Measurements from ENCODE around the gene TRIO. TPM values are rescaled to one million over a fixed set of nuclear protein-coding genes. Genes with fewer than 3 reads are reported as not detected.

TRIO gene
- polyA plus RNA-seq, 1 of the 3 experiments (the other 2 are of a cell fraction) = 229 TPM

GRCh38 chr5:14509556-14509955, 366.4 kb downstream of the TRIO start:
- Histone ChIP-seq H3K9ac (no peak overlapping the region), H3K36me3 (replicated peaks in 1 of 2; ENCODE audit: control insufficient read depth in 1 of 2, insufficient read depth in 2 of 2, low read length in 1 of 2) (peaks cover 41 to 53% of the 10 kb centered on the region in 2 experiments), H3K4me1 (ENCODE audit: control insufficient read depth in 1 of 2, insufficient read depth in 2 of 2, low read depth in 1 of 2, low read length in 1 of 2) (no peaks in the 10 kb centered on the region), H3K9me2 (no peaks in the 10 kb centered on the region), H3K4me2 (no peak overlapping the region), H3F3A (replicated peaks; ENCODE audit: insufficient read depth) (peaks cover 65% of the 10 kb centered on the region), H3K4me3 (ENCODE audit: low read depth in 2 of 2, low read length in 1 of 2) (no peak overlapping the region), H3K79me2 (ENCODE audit: insufficient read depth) (no peaks in the 10 kb centered on the region), H3K27ac (ENCODE audit: low read depth in 2 of 2, low read length in 1 of 2) (no peak overlapping the region), H3K27me3 (ENCODE audit: insufficient read depth) (no peaks in the 10 kb centered on the region), H4K20me1 (ENCODE audit: insufficient read depth) (peaks cover 52% of the 10 kb centered on the region), H3K9me3 (no peaks in the 10 kb centered on the region), H2AFZ (ENCODE audit: low read depth) (no peak overlapping the region)
- DNase-seq = no peak
- WGBS (ENCODE audit: low lambda C conversion rate) = 85% methylated on average over 11 of the region's 11 CpGs
- POLR2A ChIA-PET = no interaction called here
- TF ChIP-seq MEF2A (IDR thresholded peaks at IDR 0.05; ENCODE audit: borderline replicate concordance, low read depth) = no peak
- CTCF ChIA-PET = interaction anchor here (1.7 kb wide), 1 partner anchor 20 kb away, joined by 5 read pairs; no protein-coding TSS in a partner anchor

GRCh38 chr5:14510156-14510734, 367.1 kb downstream of the TRIO start:
- Histone ChIP-seq H3K4me3 (ENCODE audit: low read depth in 2 of 2, low read length in 1 of 2) (no peak overlapping the region), H2AFZ (ENCODE audit: low read depth) (no peak overlapping the region), H3K9ac (no peak overlapping the region), H3K9me3 (no peaks in the 10 kb centered on the region), H3K27me3 (ENCODE audit: insufficient read depth) (no peaks in the 10 kb centered on the region), H3K4me2 (no peak overlapping the region), H3K27ac (ENCODE audit: low read depth in 2 of 2, low read length in 1 of 2) (no peak overlapping the region; a peak in 1 of 4 replicates), H4K20me1 (ENCODE audit: insufficient read depth) (peaks cover 46% of the 10 kb centered on the region), H3K4me1 (ENCODE audit: control insufficient read depth in 1 of 2, insufficient read depth in 2 of 2, low read depth in 1 of 2, low read length in 1 of 2) (no peaks in the 10 kb centered on the region), H3K9me2 (no peaks in the 10 kb centered on the region), H3K79me2 (ENCODE audit: insufficient read depth) (no peaks in the 10 kb centered on the region), H3F3A (replicated peaks; ENCODE audit: insufficient read depth) (peaks cover 60% of the 10 kb centered on the region), H3K36me3 (replicated peaks in 1 of 2; ENCODE audit: control insufficient read depth in 1 of 2, insufficient read depth in 2 of 2, low read length in 1 of 2) (peaks cover 34 to 46% of the 10 kb centered on the region in 2 experiments)
- ChIA-PET POLR2A (interaction anchor here (1.4 kb wide), 1 partner anchor 11 kb away, joined by 4 read pairs; no protein-coding TSS in a partner anchor), CTCF (interaction anchor here (1.7 to 2.1 kb wide), 2 partner anchors 19 to 146 kb away, joined by 5 to 6 read pairs; no protein-coding TSS in a partner anchor)
- 90% methylated on average over 11 of the region's 11 CpGs for WGBS (ENCODE audit: low lambda C conversion rate)
- DNase-seq = no peak
- no peak for TF ChIP-seq MXI1 (IDR thresholded peaks at IDR 0.05; ENCODE audit: low read depth, low read length)
- peak; percentile 8; the same call in 1 of the 2 replicates for TF ChIP-seq POLR2AphosphoS5 (IDR thresholded peaks at IDR 0.05; ENCODE audit: low read depth, low read length)

GRCh38 chr5:14510880-14511279, 367.7 kb downstream of the TRIO start:
- ChIA-PET CTCF (interaction anchor here (1.0 to 2.1 kb wide), 3 partner anchors 18 to 146 kb away, joined by 4 to 6 read pairs (median 5); no protein-coding TSS in a partner anchor), POLR2A (interaction anchor here (1.4 kb wide), 1 partner anchor 12 kb away, joined by 4 read pairs; no protein-coding TSS in a partner anchor)
- Histone ChIP-seq H3K27ac (ENCODE audit: low read depth in 2 of 2, low read length in 1 of 2) (no peak overlapping the region), H3K9me2 (no peaks in the 10 kb centered on the region), H3K27me3 (ENCODE audit: insufficient read depth) (no peaks in the 10 kb centered on the region), H4K20me1 (ENCODE audit: insufficient read depth) (peaks cover 40% of the 10 kb centered on the region), H3K36me3 (replicated peaks in 1 of 2; ENCODE audit: control insufficient read depth in 1 of 2, insufficient read depth in 2 of 2, low read length in 1 of 2) (peaks cover 28 to 40% of the 10 kb centered on the region in 2 experiments), H3K4me2 (no peak overlapping the region), H2AFZ (ENCODE audit: low read depth) (no peak overlapping the region), H3F3A (replicated peaks; ENCODE audit: insufficient read depth) (peaks cover 54% of the 10 kb centered on the region), H3K9me3 (no peaks in the 10 kb centered on the region), H3K4me3 (ENCODE audit: low read depth in 2 of 2, low read length in 1 of 2) (no peak overlapping the region), H3K79me2 (ENCODE audit: insufficient read depth) (no peaks in the 10 kb centered on the region), H3K4me1 (ENCODE audit: control insufficient read depth in 1 of 2, insufficient read depth in 2 of 2, low read depth in 1 of 2, low read length in 1 of 2) (no peaks in the 10 kb centered on the region), H3K9ac (no peak overlapping the region)
- no peak for DNase-seq
- 0 out of 2 replicates have a peak, but pooled peaks have one; percentile 12 for TF ChIP-seq JUND (IDR thresholded peaks at IDR 0.05)
- peak; percentile 67; the same call in 1 of the 2 replicates for TF ChIP-seq SIN3A (IDR thresholded peaks at IDR 0.05; ENCODE audit: borderline replicate concordance, low read depth, low read length)
- no peak for TF ChIP-seq CHD2 (IDR thresholded peaks at IDR 0.05; ENCODE audit: low read length, partially characterized antibody)
- no peak for TF ChIP-seq NFIC (IDR thresholded peaks at IDR 0.05; ENCODE audit: borderline replicate concordance)
- TF ChIP-seq POLR2AphosphoS5 (IDR thresholded peaks at IDR 0.05; ENCODE audit: low read depth, low read length) = peak; percentile 76; the same call in 1 of the 2 replicates
- WGBS (ENCODE audit: low lambda C conversion rate) = 96% methylated on average over 6 of the region's 6 CpGs
